Astrocyte (in vitro differentiated cells and primary cell): ENCODE measurements around the gene SYNE1.

Experiments used
- EZH2 ChIP-seq: IDR thresholded peaks from 2 replicates; pipeline ENCODE4 v1.6.1; 2012; ENCODE audit warnings: mild to moderate bottlenecking, low read length, inconsistent platforms; ENCODE audit not compliant: insufficient read depth
- TF ChIP-seq, protein P1 (sequence below): IDR thresholded peaks from 2 replicates; pipeline ENCODE4 v1.5.1; 2011; ENCODE audit warnings: low read depth, mild to moderate bottlenecking, inconsistent platforms, low read length, moderate library complexity; ENCODE audit not compliant: insufficient read depth

DNA sequence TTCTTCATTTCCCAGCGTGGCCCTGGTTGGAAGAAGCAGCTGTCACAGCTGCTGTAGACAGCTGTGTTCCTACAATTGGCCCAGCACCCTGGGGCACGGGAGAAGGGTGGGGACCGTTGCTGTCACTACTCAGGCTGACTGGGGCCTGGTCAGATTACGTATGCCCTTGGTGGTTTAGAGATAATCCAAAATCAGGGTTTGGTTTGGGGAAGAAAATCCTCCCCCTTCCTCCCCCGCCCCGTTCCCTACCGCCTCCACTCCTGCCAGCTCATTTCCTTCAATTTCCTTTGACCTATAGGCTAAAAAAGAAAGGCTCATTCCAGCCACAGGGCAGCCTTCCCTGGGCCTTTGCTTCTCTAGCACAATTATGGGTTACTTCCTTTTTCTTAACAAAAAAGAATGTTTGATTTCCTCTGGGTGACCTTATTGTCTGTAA is 537.0 kb downstream of the SYNE1 start:
- TF ChIP-seq EZH2: no peak
- TF ChIP-seq, protein P1, sequence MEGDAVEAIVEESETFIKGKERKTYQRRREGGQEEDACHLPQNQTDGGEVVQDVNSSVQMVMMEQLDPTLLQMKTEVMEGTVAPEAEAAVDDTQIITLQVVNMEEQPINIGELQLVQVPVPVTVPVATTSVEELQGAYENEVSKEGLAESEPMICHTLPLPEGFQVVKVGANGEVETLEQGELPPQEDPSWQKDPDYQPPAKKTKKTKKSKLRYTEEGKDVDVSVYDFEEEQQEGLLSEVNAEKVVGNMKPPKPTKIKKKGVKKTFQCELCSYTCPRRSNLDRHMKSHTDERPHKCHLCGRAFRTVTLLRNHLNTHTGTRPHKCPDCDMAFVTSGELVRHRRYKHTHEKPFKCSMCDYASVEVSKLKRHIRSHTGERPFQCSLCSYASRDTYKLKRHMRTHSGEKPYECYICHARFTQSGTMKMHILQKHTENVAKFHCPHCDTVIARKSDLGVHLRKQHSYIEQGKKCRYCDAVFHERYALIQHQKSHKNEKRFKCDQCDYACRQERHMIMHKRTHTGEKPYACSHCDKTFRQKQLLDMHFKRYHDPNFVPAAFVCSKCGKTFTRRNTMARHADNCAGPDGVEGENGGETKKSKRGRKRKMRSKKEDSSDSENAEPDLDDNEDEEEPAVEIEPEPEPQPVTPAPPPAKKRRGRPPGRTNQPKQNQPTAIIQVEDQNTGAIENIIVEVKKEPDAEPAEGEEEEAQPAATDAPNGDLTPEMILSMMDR: no peak
